ENCODE measurements around the gene HNRNPH1.

Gene HNRNPH1

GRCh38 chr5:179603308-179603707 is 20.2 kb downstream of the HNRNPH1 start:
- no peak for DNase-seq

- no peak for DNase-seq
Observed at GRCh38 chr5:179601871-179602625, 21.4 kb downstream of the HNRNPH1 start.

GRCh38 chr5:179599973-179600372 is 23.5 kb downstream of the HNRNPH1 start:
- DNase-seq = no peak

- no peak for DNase-seq
Observed at GRCh38 chr5:179599566-179599965, 23.9 kb downstream of the HNRNPH1 start.

- no peak for DNase-seq
Observed at GRCh38 chr5:179599100-179599499, 24.4 kb downstream of the HNRNPH1 start.

GRCh38 chr5:179596421-179596820 is 27.1 kb downstream of the HNRNPH1 start:
- no peak for DNase-seq

GRCh38 chr5:179595916-179596315 is 27.6 kb downstream of the HNRNPH1 start:
- no peak for DNase-seq

- no peak for DNase-seq
Observed at GRCh38 chr5:179588166-179588565, 35.3 kb downstream of the HNRNPH1 start.

- DNase-seq = peak; percentile 52 to 54
Observed at GRCh38 chr5:179585941-179586401, 37.5 kb downstream of the HNRNPH1 start.

- DNase-seq = no peak
Observed at GRCh38 chr5:179577286-179577960, 46.0 kb downstream of the HNRNPH1 start.

- DNase-seq = no peak
Observed at GRCh38 chr5:179572386-179572785, 51.1 kb downstream of the HNRNPH1 start.

GRCh38 chr5:179568721-179569120 is 54.8 kb downstream of the HNRNPH1 start:
- peak; percentile 57 to 74 for DNase-seq

- no peak for DNase-seq
Observed at GRCh38 chr5:179564526-179564925, 58.9 kb downstream of the HNRNPH1 start.

Data from Kasumi-1 (cell line).